SU-DHL-6 (cell line): ENCODE measurements around the gene GNG4.

Experiments
- H2AFZ ChIP-seq: fragments of 200-600 bp; sonication (generic); 2 replicates; pipeline ENCODE4 v1.6.1; 2014; ENCODE audit warnings: low read depth, mild to moderate bottlenecking, moderate library complexity, mixed read lengths, antibody characterized with exemption, low read length; ENCODE audit not compliant: severe bottlenecking
- H3F3A ChIP-seq: fragments of 200-600 bp; shearing (Covaris generic); 2 replicates; pipeline ENCODE4 v1.6.0; 2016; ENCODE audit warnings: antibody characterized with exemption, mild to moderate bottlenecking; ENCODE audit not compliant: insufficient read depth
- H3K27ac ChIP-seq: fragments of 200-600 bp; sonication (generic); 2 replicates; pipeline ENCODE4 v1.5.1; 2016; ENCODE audit warnings: low read depth, mild to moderate bottlenecking, low read length, moderate library complexity, mixed read lengths
- H3K27me3 ChIP-seq: fragments of 200-600 bp; sonication (generic), shearing (Covaris generic); 2 replicates; pipeline ENCODE4 v1.6.0; 2014; ENCODE audit warnings: mild to moderate bottlenecking, low read length
- H3K36me3 ChIP-seq: fragments of 200-600 bp; sonication (generic); 2 replicates; pipeline ENCODE4 v1.6.1; 2014; ENCODE audit warnings: mild to moderate bottlenecking, low read length, mixed read lengths
- H3K4me2 ChIP-seq: fragments of 300-600, 200-600 bp; shearing (Covaris generic), sonication (generic); 2 replicates; pipeline ENCODE4 v1.6.0; 2014; ENCODE audit warnings: low read length, low read depth, mild to moderate bottlenecking; ENCODE audit not compliant: poor library complexity, severe bottlenecking
- H3K4me3 ChIP-seq: fragments of 200-600 bp; sonication (generic); 2 replicates; pipeline ENCODE4 v1.5.1; 2014; ENCODE audit warnings: antibody characterized with exemption, low read length, mild to moderate bottlenecking, mixed read lengths; ENCODE audit not compliant: insufficient read depth, poor library complexity, severe bottlenecking
- H3K79me2 ChIP-seq: fragments of 200-600 bp; sonication (generic); 2 replicates; pipeline ENCODE4 v1.6.1; 2014; ENCODE audit warnings: mild to moderate bottlenecking, low read length, moderate library complexity; ENCODE audit not compliant: insufficient read depth
- H3K9ac ChIP-seq: fragments of 200-600 bp; sonication (generic); 2 replicates; pipeline ENCODE4 v1.7.0; 2014; ENCODE audit warnings: mild to moderate bottlenecking, low read length
- H3K9me2 ChIP-seq: fragments of 200-600 bp; sonication (generic); replicated peaks from 2 replicates; pipeline ENCODE4 v1.6.1; 2014; ENCODE audit warnings: low read length; ENCODE audit not compliant: insufficient read depth
- H3K9me3 ChIP-seq: fragments of 200-600 bp; sonication (generic); 2 replicates; pipeline ENCODE4 v1.6.1; 2014; ENCODE audit warnings: low read length, mixed read lengths; ENCODE audit not compliant: insufficient read depth
- H4K20me1 ChIP-seq: fragments of 200-600 bp; sonication (generic); 2 replicates; pipeline ENCODE4 v1.6.1; 2014; ENCODE audit warnings: low read depth, mild to moderate bottlenecking, antibody characterized with exemption, low read length, moderate library complexity, mixed read lengths
- CTCF ChIP-seq: fragments of 200-600 bp; sonication (generic); IDR thresholded peaks from one replicate; pipeline ENCODE4 v1.5.1; 2017; ENCODE audit warnings: antibody characterized with exemption, mild to moderate bottlenecking, low read length, moderate library complexity; ENCODE audit not compliant: insufficient read depth, poor library complexity, severe bottlenecking
- EZH2phosphoT487 ChIP-seq: fragments of 200-600 bp; sonication (generic), shearing (Covaris generic); conservative IDR thresholded peaks from 2 replicates; pipeline ENCODE4 v1.6.1; 2018; ENCODE audit warnings: mild to moderate bottlenecking, antibody characterized with exemption, low read length, moderate library complexity, mixed read lengths

The GNG4 gene

DNA sequence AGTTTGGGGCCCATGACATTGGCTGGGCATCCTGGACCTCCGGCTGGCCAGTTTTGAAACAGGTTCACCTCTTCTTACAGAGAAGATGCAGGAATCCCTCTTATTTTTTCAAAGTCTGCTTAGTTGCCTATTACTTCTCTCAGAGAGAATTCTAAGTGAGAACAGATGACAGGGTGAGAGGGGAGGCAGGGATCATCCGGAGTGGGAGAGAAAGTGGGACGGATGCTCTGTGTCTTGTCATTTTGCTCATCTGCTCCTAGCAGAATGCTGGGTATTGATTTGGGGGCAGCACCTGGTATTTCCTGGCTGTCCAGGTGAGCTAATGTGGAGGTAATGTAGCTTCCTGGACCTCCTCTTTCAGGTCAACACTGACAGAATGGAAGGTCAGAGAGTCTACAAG is 32.4 kb downstream of the GNG4 start:
- no peak overlapping the region for H3K4me3 ChIP-seq
- no peaks in the 10 kb centered on the region for H3K27me3 ChIP-seq
- H3K4me2 ChIP-seq: no peak overlapping the region
- H3F3A ChIP-seq: no peaks in the 10 kb centered on the region
- no peak overlapping the region for H3K9ac ChIP-seq
- H3K9me3 ChIP-seq: no peaks in the 10 kb centered on the region
- H3K27ac ChIP-seq: no peak overlapping the region
- TF ChIP-seq CTCF: no peak
- no peak for TF ChIP-seq EZH2phosphoT487
- no peaks in the 10 kb centered on the region for H3K9me2 ChIP-seq
- H4K20me1 ChIP-seq: no peaks in the 10 kb centered on the region
- no peaks in the 10 kb centered on the region for H3K36me3 ChIP-seq
- no peak overlapping the region for H2AFZ ChIP-seq
- H3K79me2 ChIP-seq: no peaks in the 10 kb centered on the region

GRCh38 chr1:235614442-235614954 is 35.1 kb downstream of the GNG4 start:
- no peak overlapping the region for H3K4me3 ChIP-seq
- TF ChIP-seq EZH2phosphoT487 (no peak), CTCF (no peak)
- H3K36me3 ChIP-seq: no peaks in the 10 kb centered on the region
- no peaks in the 10 kb centered on the region for H3K79me2 ChIP-seq
- no peak overlapping the region for H3K4me2 ChIP-seq
- no peak overlapping the region for H3K9ac ChIP-seq
- H3K9me3 ChIP-seq: no peaks in the 10 kb centered on the region
- no peaks in the 10 kb centered on the region for H3F3A ChIP-seq
- H2AFZ ChIP-seq: no peak overlapping the region
- H3K9me2 ChIP-seq: no peaks in the 10 kb centered on the region
- no peaks in the 10 kb centered on the region for H4K20me1 ChIP-seq
- H3K27ac ChIP-seq: no peak overlapping the region
- no peaks in the 10 kb centered on the region for H3K27me3 ChIP-seq

GRCh38 chr1:235613602-235614001 is 36.0 kb downstream of the GNG4 start:
- no peaks in the 10 kb centered on the region for H4K20me1 ChIP-seq
- H3K36me3 ChIP-seq: no peaks in the 10 kb centered on the region
- H3K79me2 ChIP-seq: no peaks in the 10 kb centered on the region
- no peak overlapping the region for H3K27ac ChIP-seq
- H3K9ac ChIP-seq: no peak overlapping the region
- no peaks in the 10 kb centered on the region for H3K9me3 ChIP-seq
- H2AFZ ChIP-seq: no peak overlapping the region
- no peaks in the 10 kb centered on the region for H3K27me3 ChIP-seq
- no peak overlapping the region for H3K4me3 ChIP-seq
- H3F3A ChIP-seq: no peaks in the 10 kb centered on the region
- no peaks in the 10 kb centered on the region for H3K9me2 ChIP-seq
- no peak overlapping the region for H3K4me2 ChIP-seq
- no peak for TF ChIP-seq CTCF
- no peak for TF ChIP-seq EZH2phosphoT487
